ENCODE data around the gene PRKG1.

Gene PRKG1

DNA sequence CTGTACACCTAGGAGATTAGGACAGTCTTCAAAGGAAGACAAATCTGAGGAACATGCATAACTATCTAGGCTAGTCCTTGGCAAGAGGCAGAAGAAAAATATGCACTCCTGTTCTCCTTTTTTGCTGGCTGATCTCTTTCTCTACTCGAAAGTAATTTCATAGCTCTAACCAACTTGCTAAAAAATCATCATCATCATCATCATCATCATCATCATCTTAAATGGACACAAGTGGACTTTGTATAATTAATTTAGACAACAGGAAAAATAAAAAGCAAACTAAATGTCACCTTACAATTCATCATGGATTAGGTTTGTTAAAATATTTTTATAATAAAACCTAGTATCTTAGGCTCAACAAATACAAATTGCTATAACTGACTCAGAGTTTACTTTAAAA is 1192.6 kb downstream of the PRKG1 start:
- no CpG with 5 or more reads among the region's 1 CpG for WGBS (ENCODE audit: insufficient coverage)
- H3K27ac ChIP-seq (ENCODE audit: insufficient read depth in 1 of 2, low read depth in 1 of 2, low read length in 2 of 2, poor library complexity in 1 of 2, severe bottlenecking in 2 of 2): no peak overlapping the region
- POLR2A ChIA-PET: no interaction called here
- H3K27me3 ChIP-seq (replicated peaks in 2 of 5; ENCODE audit: control insufficient read depth in 4 of 5, insufficient read depth in 5 of 5, low read length in 4 of 5): no peaks in the 10 kb centered on the region
- no peaks in the 10 kb centered on the region for H3K36me3 ChIP-seq (ENCODE audit: control insufficient read depth in 4 of 4, insufficient read depth in 4 of 4, low read length in 3 of 4)
- no peaks in the 10 kb centered on the region for H3K9me3 ChIP-seq (ENCODE audit: control extremely low read depth in 1 of 5, control insufficient read depth in 4 of 5, insufficient read depth in 2 of 5, low read depth in 1 of 5, low read length in 4 of 5)
- no peak for DNase-seq
- no peak overlapping the region for H3K4me3 ChIP-seq (ENCODE audit: control insufficient read depth in 1 of 7, extremely low read depth in 1 of 7, insufficient read depth in 4 of 7, low read depth in 2 of 7, low read length in 6 of 7)
- no peaks in the 10 kb centered on the region for H3K4me1 ChIP-seq (ENCODE audit: control extremely low read depth in 1 of 4, control insufficient read depth in 4 of 4, insufficient read depth in 4 of 4, low read length in 3 of 4)
- CTCF ChIA-PET: interaction anchor here (1.0 kb wide), 1 partner anchor 1925 kb away, joined by 3 read pairs; no protein-coding TSS in a partner anchor

DNA sequence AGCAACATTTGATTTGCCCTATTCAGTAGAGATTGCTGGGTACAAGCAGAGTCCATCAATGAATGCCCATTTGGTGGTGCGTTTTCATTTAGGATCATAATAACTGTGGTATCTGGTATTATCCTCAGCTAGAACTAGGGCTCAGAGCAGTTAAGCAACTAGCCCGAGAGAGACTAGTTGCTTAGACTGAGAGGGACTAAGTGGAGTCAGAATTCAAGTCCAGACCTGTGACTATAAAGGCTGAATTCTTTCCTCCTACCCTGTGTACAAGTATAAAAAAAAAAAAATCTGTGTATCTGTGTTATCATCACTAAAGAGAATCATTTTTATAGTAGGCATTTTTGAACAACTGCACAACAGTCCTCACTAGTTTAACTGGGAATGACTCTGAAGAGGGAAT is 1194.5 kb downstream of the PRKG1 start:
- WGBS (ENCODE audit: insufficient coverage): 100% methylated on average over 1 of the region's 2 CpGs

DNA sequence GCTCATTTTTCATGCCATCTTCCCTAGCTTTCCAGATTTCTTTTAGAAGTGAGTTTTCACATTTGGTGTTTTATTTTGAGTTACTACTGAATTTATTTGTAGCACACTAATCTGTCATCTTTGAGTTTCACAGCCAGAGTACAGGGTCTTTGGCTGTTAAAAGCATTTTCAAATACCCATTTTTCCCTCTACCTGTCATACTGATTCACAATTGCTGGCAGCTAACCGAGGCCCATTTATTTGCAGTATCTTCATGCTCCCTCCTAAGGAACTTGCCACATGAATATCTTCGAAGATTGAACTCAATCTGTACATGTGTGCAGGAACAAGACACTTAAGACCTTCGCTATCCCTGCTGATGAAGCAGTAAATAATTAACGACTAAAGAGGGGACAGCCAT is 1194.9 kb downstream of the PRKG1 start:
- Histone ChIP-seq H3K27me3 (replicated peaks in 2 of 5; ENCODE audit: control insufficient read depth in 4 of 5, insufficient read depth in 5 of 5, low read length in 4 of 5) (no peaks in the 10 kb centered on the region), H3K4me1 (ENCODE audit: control extremely low read depth in 1 of 4, control insufficient read depth in 4 of 4, insufficient read depth in 4 of 4, low read length in 3 of 4) (no peaks in the 10 kb centered on the region), H3K27ac (ENCODE audit: insufficient read depth in 1 of 2, low read depth in 1 of 2, low read length in 2 of 2, poor library complexity in 1 of 2, severe bottlenecking in 2 of 2) (no peak overlapping the region), H3K9me3 (ENCODE audit: control extremely low read depth in 1 of 5, control insufficient read depth in 4 of 5, insufficient read depth in 2 of 5, low read depth in 1 of 5, low read length in 4 of 5) (no peaks in the 10 kb centered on the region), H3K4me3 (ENCODE audit: control insufficient read depth in 1 of 7, extremely low read depth in 1 of 7, insufficient read depth in 4 of 7, low read depth in 2 of 7, low read length in 6 of 7) (no peak overlapping the region), H3K36me3 (ENCODE audit: control insufficient read depth in 4 of 4, insufficient read depth in 4 of 4, low read length in 3 of 4) (no peaks in the 10 kb centered on the region)
- CTCF ChIA-PET: interaction anchor here (1.3 kb wide), 1 partner anchor 10 kb away, joined by 3 read pairs; no protein-coding TSS in a partner anchor
- WGBS (ENCODE audit: insufficient coverage): 93% methylated on average over 4 of the region's 4 CpGs
- no peak for DNase-seq
- POLR2A ChIA-PET: no interaction called here

More for the DNA sequence above, 1194.5 kb downstream of the PRKG1 start:
- Histone ChIP-seq H3K27ac (ENCODE audit: insufficient read depth in 1 of 2, low read depth in 1 of 2, low read length in 2 of 2, poor library complexity in 1 of 2, severe bottlenecking in 2 of 2) (no peak overlapping the region), H3K9me3 (ENCODE audit: control extremely low read depth in 1 of 5, control insufficient read depth in 4 of 5, insufficient read depth in 2 of 5, low read depth in 1 of 5, low read length in 4 of 5) (no peaks in the 10 kb centered on the region), H3K4me1 (ENCODE audit: control extremely low read depth in 1 of 4, control insufficient read depth in 4 of 4, insufficient read depth in 4 of 4, low read length in 3 of 4) (no peaks in the 10 kb centered on the region), H3K4me3 (ENCODE audit: control insufficient read depth in 1 of 7, extremely low read depth in 1 of 7, insufficient read depth in 4 of 7, low read depth in 2 of 7, low read length in 6 of 7) (no peak overlapping the region), H3K36me3 (ENCODE audit: control insufficient read depth in 4 of 4, insufficient read depth in 4 of 4, low read length in 3 of 4) (no peaks in the 10 kb centered on the region), H3K27me3 (replicated peaks in 2 of 5; ENCODE audit: control insufficient read depth in 4 of 5, insufficient read depth in 5 of 5, low read length in 4 of 5) (no peaks in the 10 kb centered on the region)
- ChIA-PET POLR2A (interaction anchor here (0.6 kb wide), 1 partner anchor 227 kb away, joined by 3 read pairs; no protein-coding TSS in a partner anchor), CTCF (interaction anchor here (1.3 kb wide), 1 partner anchor 10 kb away, joined by 3 read pairs; no protein-coding TSS in a partner anchor)
- DNase-seq: no peak

DNA sequence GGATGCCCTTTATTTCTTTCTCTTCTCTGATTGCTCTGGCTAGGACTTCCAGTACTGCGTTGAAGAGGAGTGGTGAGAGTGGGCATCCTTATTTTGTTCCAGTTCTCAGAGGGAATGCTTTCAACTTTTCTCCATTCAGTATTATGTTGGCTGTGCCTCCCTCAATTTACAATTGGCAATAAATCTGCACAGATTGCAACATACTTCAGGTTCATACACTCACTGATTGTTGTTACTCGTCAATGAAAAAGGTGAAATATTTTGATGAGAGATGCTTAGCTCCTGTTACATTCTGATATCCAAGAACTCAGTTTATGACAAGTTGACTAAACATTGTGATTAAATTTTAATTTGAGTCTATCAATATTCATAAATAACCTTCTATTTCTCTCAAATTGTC is 1201.9 kb downstream of the PRKG1 start:
- H3K27ac ChIP-seq (ENCODE audit: insufficient read depth in 1 of 2, low read depth in 1 of 2, low read length in 2 of 2, poor library complexity in 1 of 2, severe bottlenecking in 2 of 2): no peak overlapping the region
- no peaks in the 10 kb centered on the region for H3K27me3 ChIP-seq (replicated peaks in 2 of 5; ENCODE audit: control insufficient read depth in 4 of 5, insufficient read depth in 5 of 5, low read length in 4 of 5)
- no peak overlapping the region for H3K4me3 ChIP-seq (ENCODE audit: control insufficient read depth in 1 of 7, extremely low read depth in 1 of 7, insufficient read depth in 4 of 7, low read depth in 2 of 7, low read length in 6 of 7)
- H3K4me1 ChIP-seq (ENCODE audit: control extremely low read depth in 1 of 4, control insufficient read depth in 4 of 4, insufficient read depth in 4 of 4, low read length in 3 of 4): no peaks in the 10 kb centered on the region
- ChIA-PET CTCF (no interaction called here), POLR2A (no interaction called here)
- DNase-seq: no peak
- no peaks in the 10 kb centered on the region for H3K36me3 ChIP-seq (ENCODE audit: control insufficient read depth in 4 of 4, insufficient read depth in 4 of 4, low read length in 3 of 4)
- H3K9me3 ChIP-seq (ENCODE audit: control extremely low read depth in 1 of 5, control insufficient read depth in 4 of 5, insufficient read depth in 2 of 5, low read depth in 1 of 5, low read length in 4 of 5): peaks cover 0 to 3% (median 0%) of the 10 kb centered on the region in 5 experiments
- no CpG with 5 or more reads among the region's 2 CpGs for WGBS (ENCODE audit: insufficient coverage)

DNA sequence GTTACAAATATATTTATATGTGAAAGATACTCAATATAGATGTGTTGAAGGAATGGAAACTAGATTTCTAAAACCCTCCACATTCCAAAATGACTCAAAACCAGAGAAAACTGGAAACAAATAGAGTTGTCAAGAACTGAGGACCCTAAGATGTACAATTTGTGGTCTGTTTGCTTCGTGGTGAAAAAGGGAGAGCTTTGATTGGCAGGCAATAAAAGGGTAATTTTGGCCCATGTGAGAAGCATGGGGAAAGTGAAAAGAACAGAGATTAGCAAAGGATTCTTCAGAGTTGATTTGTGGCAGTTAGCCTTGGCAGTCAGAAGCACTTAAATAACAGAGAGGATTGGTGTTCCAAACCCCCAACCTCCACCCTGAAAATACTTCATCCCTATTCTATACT is 1202.7 kb downstream of the PRKG1 start:
- ChIA-PET CTCF (no interaction called here), POLR2A (no interaction called here)
- H3K9me3 ChIP-seq (ENCODE audit: control extremely low read depth in 1 of 5, control insufficient read depth in 4 of 5, insufficient read depth in 2 of 5, low read depth in 1 of 5, low read length in 4 of 5): peaks cover 0 to 3% (median 0%) of the 10 kb centered on the region in 5 experiments
- no peaks in the 10 kb centered on the region for H3K36me3 ChIP-seq (ENCODE audit: control insufficient read depth in 4 of 4, insufficient read depth in 4 of 4, low read length in 3 of 4)
- no peaks in the 10 kb centered on the region for H3K27me3 ChIP-seq (replicated peaks in 2 of 5; ENCODE audit: control insufficient read depth in 4 of 5, insufficient read depth in 5 of 5, low read length in 4 of 5)
- no peak overlapping the region for H3K4me3 ChIP-seq (ENCODE audit: control insufficient read depth in 1 of 7, extremely low read depth in 1 of 7, insufficient read depth in 4 of 7, low read depth in 2 of 7, low read length in 6 of 7)
- H3K27ac ChIP-seq (ENCODE audit: insufficient read depth in 1 of 2, low read depth in 1 of 2, low read length in 2 of 2, poor library complexity in 1 of 2, severe bottlenecking in 2 of 2): no peak overlapping the region
- H3K4me1 ChIP-seq (ENCODE audit: control extremely low read depth in 1 of 4, control insufficient read depth in 4 of 4, insufficient read depth in 4 of 4, low read length in 3 of 4): no peaks in the 10 kb centered on the region
- DNase-seq: no peak
- WGBS (ENCODE audit: insufficient coverage): 67% methylated on average over 1 of the region's 1 CpG

DNA sequence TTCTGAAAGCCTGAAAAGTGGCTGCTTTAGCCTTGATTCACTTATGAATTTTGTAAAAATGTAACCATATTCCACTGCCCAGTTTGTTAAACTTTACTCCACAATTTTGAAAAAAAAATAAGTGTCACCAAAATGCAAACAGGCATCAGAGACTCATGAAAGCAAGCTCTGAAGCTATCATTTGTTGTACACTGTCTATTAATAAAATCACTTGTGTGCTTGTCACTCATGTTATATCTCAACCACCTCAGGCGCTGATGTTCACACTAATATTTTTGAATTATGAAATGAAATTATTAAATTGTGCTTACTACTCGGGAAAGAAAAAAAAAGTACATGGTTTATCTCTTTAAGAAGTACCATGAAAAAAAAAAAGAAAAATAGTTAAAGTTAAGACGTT is 1205.3 kb downstream of the PRKG1 start:
- ChIA-PET POLR2A (interaction anchor here (0.6 kb wide), 1 partner anchor 398 kb away, joined by 3 read pairs; no protein-coding TSS in a partner anchor), CTCF (interaction anchor here (1.0 kb wide), 1 partner anchor 11 kb away, joined by 3 read pairs; no protein-coding TSS in a partner anchor)
- no CpG with 5 or more reads among the region's 3 CpGs for WGBS (ENCODE audit: insufficient coverage)
- Histone ChIP-seq H3K4me3 (ENCODE audit: control insufficient read depth in 1 of 7, extremely low read depth in 1 of 7, insufficient read depth in 4 of 7, low read depth in 2 of 7, low read length in 6 of 7) (no peak overlapping the region), H3K9me3 (ENCODE audit: control extremely low read depth in 1 of 5, control insufficient read depth in 4 of 5, insufficient read depth in 2 of 5, low read depth in 1 of 5, low read length in 4 of 5) (peaks cover 0 to 3% (median 0%) of the 10 kb centered on the region in 5 experiments), H3K4me1 (ENCODE audit: control extremely low read depth in 1 of 4, control insufficient read depth in 4 of 4, insufficient read depth in 4 of 4, low read length in 3 of 4) (no peaks in the 10 kb centered on the region), H3K36me3 (ENCODE audit: control insufficient read depth in 4 of 4, insufficient read depth in 4 of 4, low read length in 3 of 4) (no peaks in the 10 kb centered on the region), H3K27me3 (replicated peaks in 2 of 5; ENCODE audit: control insufficient read depth in 4 of 5, insufficient read depth in 5 of 5, low read length in 4 of 5) (no peaks in the 10 kb centered on the region), H3K27ac (ENCODE audit: insufficient read depth in 1 of 2, low read depth in 1 of 2, low read length in 2 of 2, poor library complexity in 1 of 2, severe bottlenecking in 2 of 2) (no peak overlapping the region)
- DNase-seq: no peak

DNA sequence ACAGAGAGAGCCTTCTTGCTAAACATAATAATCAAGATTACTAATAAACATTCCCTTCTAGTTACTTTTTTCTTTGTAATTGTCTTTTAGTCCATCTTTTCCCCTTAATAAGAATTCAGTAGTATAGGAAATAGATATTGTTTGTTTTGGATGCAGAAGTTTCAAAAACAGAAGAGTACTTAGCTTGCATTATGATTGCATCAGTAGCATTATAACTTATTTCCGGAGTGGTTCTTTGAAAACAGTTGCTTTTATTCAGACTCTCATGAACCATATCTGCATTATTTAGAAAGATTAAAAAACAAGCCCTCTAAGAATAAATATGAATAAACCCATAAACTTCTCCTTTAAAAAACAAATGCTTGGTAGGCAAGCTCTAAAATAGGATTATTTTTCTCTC is 1205.8 kb downstream of the PRKG1 start:
- DNase-seq: no peak
- Histone ChIP-seq H3K27ac (ENCODE audit: insufficient read depth in 1 of 2, low read depth in 1 of 2, low read length in 2 of 2, poor library complexity in 1 of 2, severe bottlenecking in 2 of 2) (no peak overlapping the region), H3K36me3 (ENCODE audit: control insufficient read depth in 4 of 4, insufficient read depth in 4 of 4, low read length in 3 of 4) (no peaks in the 10 kb centered on the region), H3K4me3 (ENCODE audit: control insufficient read depth in 1 of 7, extremely low read depth in 1 of 7, insufficient read depth in 4 of 7, low read depth in 2 of 7, low read length in 6 of 7) (no peak overlapping the region), H3K4me1 (ENCODE audit: control extremely low read depth in 1 of 4, control insufficient read depth in 4 of 4, insufficient read depth in 4 of 4, low read length in 3 of 4) (no peaks in the 10 kb centered on the region), H3K27me3 (replicated peaks in 2 of 5; ENCODE audit: control insufficient read depth in 4 of 5, insufficient read depth in 5 of 5, low read length in 4 of 5) (no peaks in the 10 kb centered on the region), H3K9me3 (ENCODE audit: control extremely low read depth in 1 of 5, control insufficient read depth in 4 of 5, insufficient read depth in 2 of 5, low read depth in 1 of 5, low read length in 4 of 5) (peaks cover 0 to 3% (median 0%) of the 10 kb centered on the region in 5 experiments)
- no CpG with 5 or more reads among the region's 1 CpG for WGBS (ENCODE audit: insufficient coverage)
- CTCF ChIA-PET: no interaction called here
- POLR2A ChIA-PET: interaction anchor here (0.6 kb wide), 1 partner anchor 397 kb away, joined by 3 read pairs; no protein-coding TSS in a partner anchor

All from common myeloid progenitor, CD34-positive (primary cell).